Smooth muscle cell (in vitro differentiated cells): Measurements from ENCODE around the gene CMTM8. TPM values are rescaled to one million over a fixed set of nuclear protein-coding genes. Genes with fewer than 3 reads are reported as not detected.

Experiments
- DNase-seq: peaks from one replicate; lab custom pipeline; 2025; ENCODE audit not compliant: unreplicated experiment; lab: John Stamatoyannopoulos, UW
- H2AFZ ChIP-seq: fragments of 200-600 bp; sonication (generic); 2 replicates; pipeline ENCODE4 v1.6.0; 2016; ENCODE audit warnings: antibody characterized with exemption, low read depth, mild to moderate bottlenecking
- H3F3A ChIP-seq: fragments of 200-600 bp; sonication (generic); 2 replicates; pipeline ENCODE4 v1.6.0; 2017; ENCODE audit warnings: antibody characterized with exemption, low read depth
- H3K27ac ChIP-seq: fragments of 200-600 bp; sonication (generic); 2 replicates; pipeline ENCODE4 v1.5.1; 2016; ENCODE audit warnings: low read depth, mild to moderate bottlenecking
- H3K27me3 ChIP-seq: fragments of 200-600 bp; sonication (generic); 2 replicates; pipeline ENCODE4 v1.6.1; 2016; ENCODE audit warnings: low read depth, mild to moderate bottlenecking
- H3K36me3 ChIP-seq: fragments of 200-600 bp; sonication (generic); 2 replicates; pipeline ENCODE4 v1.5.1; 2016; ENCODE audit warnings: low read depth
- H3K4me1 ChIP-seq: fragments of 200-600 bp; sonication (generic); 2 replicates; pipeline ENCODE4 v1.5.1; 2016; ENCODE audit warnings: low read depth
- H3K4me2 ChIP-seq: fragments of 200-600 bp; sonication (generic); 2 replicates; pipeline ENCODE4 v1.6.0; 2016; ENCODE audit warnings: mild to moderate bottlenecking
- H3K4me3 ChIP-seq: fragments of 200-600 bp; sonication (generic); 2 replicates; pipeline ENCODE4 v1.5.1; 2016; ENCODE audit warnings: mild to moderate bottlenecking
- H3K79me2 ChIP-seq: fragments of 200-600 bp; sonication (generic); 2 replicates; pipeline ENCODE4 v1.6.0; 2016; ENCODE audit warnings: low read depth, mild to moderate bottlenecking
- H3K9ac ChIP-seq: fragments of 200-600 bp; sonication (generic); 2 replicates; pipeline ENCODE4 v1.6.0; 2016; ENCODE audit warnings: low read depth
- H3K9me3 ChIP-seq: fragments of 200-600 bp; sonication (generic); replicated peaks from 2 replicates; pipeline ENCODE4 v1.5.1; 2016; ENCODE audit warnings: low read depth
- H4K20me1 ChIP-seq: fragments of 200-600 bp; sonication (generic); 2 replicates; pipeline ENCODE4 v1.6.0; 2016; ENCODE audit warnings: low read depth
- CTCF ChIP-seq: fragments of 200-600 bp; sonication (generic); IDR thresholded peaks from 2 replicates; pipeline ENCODE4 v1.5.1; 2017; ENCODE audit warnings: borderline replicate concordance, mild to moderate bottlenecking, antibody characterized with exemption; ENCODE audit not compliant: insufficient read depth, poor library complexity, severe bottlenecking
- WGBS: methylation state at CpG from one replicate; pipeline ENCODE4 v1.1.7; 2016; ENCODE audit warnings: low lambda C conversion rate; 5-methylcytosine and 5-hydroxymethylcytosine counted together
- polyA plus RNA-seq: library from polyadenylated mRNA; unstranded; fragments of >200 nt; fragmentation: Nextera tagmentation; extraction: Ambion mirVana; gene quantifications from 2 replicates; pipeline ENCODE4 v1.2.1, GENCODE V29; 2016
- total RNA-seq: library from RNA; depleted of rRNA; stranded (reverse); fragments of >200 nt; gene quantifications from 2 replicates; pipeline ENCODE4 v1.2.3, GENCODE V29; 2014

CMTM8 gene
- total and polyA plus RNA-seq, 2 experiments from 2014 or later: 1.9 TPM

- no peak overlapping the region for H3K9ac ChIP-seq
- H4K20me1 ChIP-seq: no peaks in the 10 kb centered on the region
- peaks cover 13% of the 10 kb centered on the region for H3K79me2 ChIP-seq
- H3K4me1 ChIP-seq: peaks cover 13% of the 10 kb centered on the region
- WGBS: 80% methylated on average over 5 of the region's 5 CpGs
- TF ChIP-seq CTCF: no peak
- DNase-seq: no peak
- H3K36me3 ChIP-seq: no peaks in the 10 kb centered on the region
- H3K9me3 ChIP-seq: no peaks in the 10 kb centered on the region
- H2AFZ ChIP-seq: no peak overlapping the region
- no peak overlapping the region for H3K4me2 ChIP-seq
- H3K27ac ChIP-seq: no peak overlapping the region
- H3K4me3 ChIP-seq: no peak overlapping the region
- H3K27me3 ChIP-seq: no peaks in the 10 kb centered on the region
- no peaks in the 10 kb centered on the region for H3F3A ChIP-seq
Observed at GRCh38 chr3:32411442-32411841, 173.0 kb downstream of the CMTM8 start.

GRCh38 chr3:32412887-32413286 is 174.4 kb downstream of the CMTM8 start:
- Histone ChIP-seq H3F3A (no peaks in the 10 kb centered on the region), H3K9ac (no peak overlapping the region), H3K4me3 (no peak overlapping the region), H3K9me3 (no peaks in the 10 kb centered on the region), H4K20me1 (no peaks in the 10 kb centered on the region), H2AFZ (no peak overlapping the region), H3K36me3 (no peaks in the 10 kb centered on the region), H3K79me2 (peaks cover 23% of the 10 kb centered on the region), H3K27me3 (no peaks in the 10 kb centered on the region), H3K4me2 (no peak overlapping the region), H3K27ac (no peak overlapping the region), H3K4me1 (peaks cover 7% of the 10 kb centered on the region)
- no peak for DNase-seq
- TF ChIP-seq CTCF: no peak
- 95% methylated on average over 3 of the region's 3 CpGs for WGBS

GRCh38 chr3:32413845-32414521 is 175.5 kb downstream of the CMTM8 start:
- Histone ChIP-seq H3F3A (no peaks in the 10 kb centered on the region), H3K79me2 (peaks cover 30% of the 10 kb centered on the region), H3K9ac (no peak overlapping the region), H4K20me1 (no peaks in the 10 kb centered on the region), H3K4me1 (peaks cover 7% of the 10 kb centered on the region), H2AFZ (no peak overlapping the region), H3K4me2 (no peak overlapping the region), H3K27me3 (no peaks in the 10 kb centered on the region), H3K4me3 (no peak overlapping the region), H3K36me3 (no peaks in the 10 kb centered on the region), H3K27ac (no peak overlapping the region), H3K9me3 (no peaks in the 10 kb centered on the region)
- TF ChIP-seq CTCF: no peak
- WGBS: 86% methylated on average over 10 of the region's 10 CpGs
- DNase-seq: no peak

GRCh38 chr3:32414522-32415202 is 176.2 kb downstream of the CMTM8 start:
- no peak overlapping the region for H2AFZ ChIP-seq
- TF ChIP-seq CTCF: no peak
- no peak overlapping the region for H3K9ac ChIP-seq
- H3K27ac ChIP-seq: no peak overlapping the region
- H3K4me2 ChIP-seq: no peak overlapping the region
- H3F3A ChIP-seq: peaks cover 4% of the 10 kb centered on the region
- 83% methylated on average over 6 of the region's 6 CpGs for WGBS
- H3K36me3 ChIP-seq: no peaks in the 10 kb centered on the region
- H3K79me2 ChIP-seq: peaks cover 37% of the 10 kb centered on the region
- H3K4me1 ChIP-seq: peaks cover 9% of the 10 kb centered on the region
- DNase-seq: no peak
- H4K20me1 ChIP-seq: no peaks in the 10 kb centered on the region
- no peak overlapping the region for H3K4me3 ChIP-seq
- H3K9me3 ChIP-seq: no peaks in the 10 kb centered on the region
- no peaks in the 10 kb centered on the region for H3K27me3 ChIP-seq
